ENCODE measurements around the gene ARVCF. TPM values are rescaled to one million over a fixed set of nuclear protein-coding genes. Genes with fewer than 3 reads are reported as not detected.

ARVCF gene
- total RNA-seq, 3 donors from 2014 or later, result 13.0 to 51.2 (median 44.2) TPM

GRCh38 chr22:19975707-19976035 is 41.0 kb downstream of the ARVCF start:
- DNase-seq (ENCODE audit: low spot score in 2 of 2), result no peak
- intact Hi-C loops (cut with DNase I; ENCODE audit: low total_unique reads), result no loop called here
- Histone ChIP-seq H3K4me3 (no peak overlapping the region), H3K4me1 (no peaks in the 10 kb centered on the region), H3K27ac (no peak overlapping the region), H3K36me3 (no peaks in the 10 kb centered on the region), H3K9me3 (no peaks in the 10 kb centered on the region), H3K27me3 (no peaks in the 10 kb centered on the region)
- TF ChIP-seq POLR2AphosphoS5 (IDR thresholded peaks at IDR 0.05) (no peak), CTCF (IDR thresholded peaks at IDR 0.05) (no peak), POLR2A (IDR thresholded peaks at IDR 0.05) (no peak)

DNA sequence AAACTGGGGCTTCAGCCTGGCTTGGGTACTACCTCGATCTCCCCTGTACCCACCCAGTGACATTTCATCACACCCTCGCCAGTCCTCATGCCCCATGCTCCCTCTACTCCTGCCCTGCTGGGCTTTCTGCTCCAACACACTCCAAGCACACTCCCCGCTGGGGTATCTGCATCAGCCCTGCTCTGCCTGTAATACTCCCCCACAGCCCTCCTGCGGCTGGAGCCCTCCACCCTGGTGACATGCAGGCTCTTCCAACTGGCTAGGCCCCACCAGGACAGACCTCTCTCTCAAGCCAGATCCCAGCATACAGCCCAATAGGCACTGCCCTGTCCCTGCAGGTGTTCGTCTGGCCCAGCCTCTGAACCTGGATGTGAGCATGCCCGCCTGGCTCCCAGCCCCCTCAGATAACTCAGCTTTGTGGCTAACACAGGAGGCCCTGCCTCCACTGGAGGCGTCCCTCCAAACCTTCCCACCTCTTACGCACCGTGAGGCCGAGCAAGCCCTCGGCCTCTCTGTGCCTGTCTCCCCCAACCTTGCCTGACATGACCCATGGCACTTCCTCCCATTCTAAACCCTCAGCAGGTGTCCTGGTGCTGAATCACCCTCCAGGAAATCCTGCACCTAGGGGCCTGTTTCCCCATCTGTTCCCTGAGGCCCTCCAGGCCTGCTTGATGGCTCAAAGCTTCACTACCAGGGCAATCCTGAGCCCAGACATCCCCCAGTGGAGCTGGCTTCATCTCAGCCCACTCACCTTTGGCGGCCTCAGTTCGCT is 41.5 kb downstream of the ARVCF start:
- intact Hi-C loops (cut with DNase I; ENCODE audit: low total_unique reads), result loop anchor here (5.0 kb wide), 1 partner anchor 37 kb away; no protein-coding TSS in a partner anchor
- Histone ChIP-seq H3K4me3 (no peak overlapping the region), H3K9me3 (no peaks in the 10 kb centered on the region), H3K27ac (no peak overlapping the region), H3K27me3 (no peaks in the 10 kb centered on the region), H3K4me1 (no peaks in the 10 kb centered on the region), H3K36me3 (no peaks in the 10 kb centered on the region)
- DNase-seq (ENCODE audit: low spot score in 2 of 2), result no peak
- no peak for TF ChIP-seq CTCF (IDR thresholded peaks at IDR 0.05)

GRCh38 chr22:19974268-19974861 is 42.3 kb downstream of the ARVCF start:
- intact Hi-C loops (cut with DNase I; ENCODE audit: low total_unique reads), result loop anchor here (5.0 kb wide), 1 partner anchor 38 kb away; no protein-coding TSS in a partner anchor
- no peak overlapping the region for H3K27ac ChIP-seq

GRCh38 chr22:19973551-19974267 is 42.9 kb downstream of the ARVCF start:
- intact Hi-C loops (cut with DNase I; ENCODE audit: low total_unique reads), result loop anchor here (5.0 kb wide), 1 partner anchor 39 kb away; no protein-coding TSS in a partner anchor
- Histone ChIP-seq H3K27me3 (no peaks in the 10 kb centered on the region), H3K4me1 (no peaks in the 10 kb centered on the region), H3K27ac (no peak overlapping the region), H3K4me3 (no peak overlapping the region), H3K36me3 (no peaks in the 10 kb centered on the region), H3K9me3 (no peaks in the 10 kb centered on the region)
- DNase-seq (ENCODE audit: low spot score in 2 of 2), result no peak
- no peak for TF ChIP-seq POLR2A (IDR thresholded peaks at IDR 0.05)
- TF ChIP-seq CTCF (IDR thresholded peaks at IDR 0.05), result no peak
- TF ChIP-seq POLR2AphosphoS5 (IDR thresholded peaks at IDR 0.05), result no peak

More at GRCh38 chr22:19974268-19974861, 42.3 kb downstream of the ARVCF start:
- H3K27me3 ChIP-seq, result no peaks in the 10 kb centered on the region
- no peaks in the 10 kb centered on the region for H3K4me1 ChIP-seq
- H3K4me3 ChIP-seq, result no peak overlapping the region
- TF ChIP-seq CTCF (IDR thresholded peaks at IDR 0.05), result no peak
- TF ChIP-seq POLR2AphosphoS5 (IDR thresholded peaks at IDR 0.05), result no peak
- TF ChIP-seq POLR2A (IDR thresholded peaks at IDR 0.05), result no peak
- DNase-seq (ENCODE audit: low spot score in 2 of 2), result no peak
- H3K36me3 ChIP-seq, result no peaks in the 10 kb centered on the region
- no peaks in the 10 kb centered on the region for H3K9me3 ChIP-seq
